Fibroblast of peridontal ligament (primary cell): ENCODE measurements around the gene PTPN21.
"Not testable (repeated sequence)": the region's sequence is repeated elsewhere in the genome, so short reads cannot be mapped to it uniquely, and the experiment has no call there.

Experiments used
- DNase-seq: peaks from one replicate; pipeline ENCODE4 v3.0.0-alpha.2; 2010; ENCODE audit errors: extremely low read depth

PTPN21 gene

DNA sequence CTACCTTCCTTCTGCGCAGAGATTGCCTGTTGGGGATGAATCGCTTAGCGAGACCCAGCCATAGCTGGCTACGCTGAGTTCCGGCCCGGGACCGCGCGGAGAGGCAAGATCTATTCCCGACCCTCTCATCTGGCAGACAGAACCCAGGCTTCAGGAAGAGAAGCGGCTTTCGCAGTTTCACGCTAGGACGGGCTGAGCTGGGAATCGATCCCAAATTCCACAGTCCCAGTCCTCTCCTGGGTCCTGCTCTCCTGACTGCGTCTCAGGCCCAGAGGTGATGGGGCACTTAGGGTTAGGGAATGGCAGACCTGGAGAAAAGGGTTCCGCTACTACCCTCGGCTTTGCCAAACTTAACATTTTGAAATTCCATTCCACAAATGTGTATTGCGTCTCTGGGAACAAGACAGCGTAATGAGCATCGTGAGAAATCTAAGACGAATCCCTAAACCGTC is 2.8 kb downstream of the PTPN21 start:
- DNase-seq, result peak; percentile 28

DNA sequence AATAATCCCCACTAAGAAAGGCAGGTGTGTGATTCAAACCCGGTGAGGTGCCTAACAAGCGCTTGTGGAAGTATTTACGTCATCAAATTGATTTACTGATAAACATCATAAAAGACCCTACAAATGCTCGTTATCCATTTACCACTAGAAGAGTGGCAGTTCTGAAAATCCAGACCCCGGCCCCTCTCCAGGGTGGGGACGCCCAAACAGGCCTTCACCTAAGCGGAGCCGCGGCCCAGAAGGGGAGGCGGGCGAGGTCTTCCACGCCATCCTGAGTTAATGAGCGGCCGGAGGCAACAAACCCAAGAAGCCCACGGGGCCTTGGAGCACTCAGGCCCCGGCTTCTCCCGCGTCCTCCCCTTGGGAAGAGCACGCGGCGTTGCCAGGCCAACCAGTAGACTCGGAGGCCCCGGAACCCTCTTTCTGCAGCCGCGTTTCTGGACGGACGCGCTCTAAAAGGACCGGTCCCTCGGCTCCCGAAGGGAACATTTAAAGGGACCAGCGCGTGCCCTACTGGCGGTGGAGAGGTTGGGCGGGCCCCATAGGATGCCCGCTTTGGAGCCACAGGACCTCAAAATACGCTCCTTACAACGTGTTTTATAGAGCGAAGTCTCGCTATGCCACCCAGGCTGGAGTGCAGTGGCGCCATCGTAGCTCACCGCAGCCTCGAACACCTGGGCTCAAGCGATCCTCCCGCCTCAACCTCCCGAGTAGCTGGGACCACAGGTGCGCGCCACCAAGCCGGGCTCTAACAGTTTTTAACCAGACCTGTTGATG is 3.5 kb downstream of the PTPN21 start:
- DNase-seq, result peak; percentile 88

DNA sequence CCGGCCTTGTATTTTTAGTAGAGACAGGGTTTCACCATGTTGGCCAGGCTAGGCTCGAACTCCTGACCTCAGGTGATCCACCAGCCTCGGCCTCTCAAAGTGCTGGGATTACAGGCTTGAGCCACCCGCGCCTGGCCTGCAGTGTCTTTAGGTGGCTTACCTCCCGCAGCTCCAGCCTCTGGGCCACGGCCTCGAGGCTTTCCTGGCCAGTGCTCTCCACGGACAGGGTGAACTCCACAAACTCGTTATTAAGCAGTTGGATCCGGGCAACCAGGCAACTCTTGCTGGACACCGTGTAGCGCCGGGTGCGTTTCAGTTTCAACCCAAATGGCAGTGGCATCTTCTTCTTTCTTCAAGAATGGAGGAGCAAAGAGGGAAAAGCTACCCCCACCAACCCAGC is 4.7 kb downstream of the PTPN21 start:
- no peak for DNase-seq

DNA sequence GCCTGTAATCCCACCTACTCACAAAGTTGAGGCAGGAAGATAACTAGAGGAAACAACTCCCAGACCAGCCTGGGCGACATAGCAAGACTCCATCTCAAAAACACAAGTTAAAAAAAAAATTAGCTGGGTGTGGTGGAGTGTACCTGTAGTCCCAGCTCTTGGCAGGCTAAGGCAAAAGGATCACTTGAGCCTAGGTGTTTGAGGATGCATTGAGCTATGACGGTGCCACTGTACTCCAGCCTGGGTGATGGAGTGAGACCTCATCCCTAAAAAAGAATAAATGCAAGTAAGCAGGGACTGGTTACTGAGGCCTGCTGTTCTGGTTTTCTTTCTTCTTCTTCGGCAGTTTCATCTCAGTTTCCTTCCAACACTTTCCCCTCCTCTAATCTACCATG is 7.4 kb downstream of the PTPN21 start:
- no peak for DNase-seq

DNA sequence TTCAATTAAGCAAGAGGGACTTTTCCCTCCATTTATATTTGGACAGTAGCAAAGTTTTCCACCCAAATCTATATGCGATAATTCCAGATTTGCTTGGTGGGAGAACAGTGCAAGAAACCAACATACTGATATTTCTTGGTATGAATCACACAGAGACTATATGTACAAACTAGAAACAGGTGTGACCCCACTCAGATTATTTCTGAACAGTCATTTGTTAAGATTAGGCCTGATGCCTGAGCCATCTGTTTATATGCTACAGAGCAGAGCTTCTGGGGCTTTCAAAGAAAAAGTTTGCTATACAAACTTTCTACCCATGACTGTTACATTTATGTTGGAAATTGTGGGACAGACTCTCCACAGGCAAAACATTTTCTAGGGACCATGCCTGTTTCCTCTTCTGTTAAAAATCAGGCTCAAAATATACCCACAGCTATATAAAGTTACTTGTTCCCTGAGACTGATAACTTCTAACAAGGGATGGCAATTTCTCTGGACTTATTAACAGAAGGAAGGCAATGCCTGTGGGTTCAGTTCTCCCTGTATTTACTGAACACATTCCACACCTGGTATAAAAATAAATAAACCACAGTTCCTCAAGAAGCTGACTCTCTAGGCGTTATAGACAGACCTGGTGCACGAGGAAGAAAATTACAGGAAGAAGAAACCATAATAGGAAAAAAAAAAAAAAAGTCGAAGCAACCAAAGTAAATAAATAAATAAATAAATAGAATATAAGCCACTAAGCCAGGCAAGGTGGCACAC is 8.0 kb downstream of the PTPN21 start:
- DNase-seq, result peak; percentile 45

DNA sequence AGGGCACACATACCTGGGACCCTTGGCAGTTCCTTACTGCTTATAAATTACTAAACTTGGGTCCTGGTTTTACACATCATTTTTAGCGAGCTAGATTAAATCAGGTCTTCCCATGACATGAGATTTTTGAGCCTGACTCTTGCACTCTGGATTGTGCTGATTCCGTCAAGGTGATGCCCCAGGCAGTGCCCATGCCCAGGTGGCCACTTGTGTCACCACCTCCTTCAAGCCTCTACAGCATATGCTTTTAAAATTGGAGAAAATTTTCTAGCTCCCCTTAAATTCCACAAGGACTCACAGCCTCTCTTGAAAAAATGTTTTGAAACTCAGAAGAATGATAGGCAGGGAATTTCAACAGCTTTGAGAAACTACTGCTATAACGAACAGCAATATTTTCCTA is 9.6 kb downstream of the PTPN21 start:
- DNase-seq, result no peak

DNA sequence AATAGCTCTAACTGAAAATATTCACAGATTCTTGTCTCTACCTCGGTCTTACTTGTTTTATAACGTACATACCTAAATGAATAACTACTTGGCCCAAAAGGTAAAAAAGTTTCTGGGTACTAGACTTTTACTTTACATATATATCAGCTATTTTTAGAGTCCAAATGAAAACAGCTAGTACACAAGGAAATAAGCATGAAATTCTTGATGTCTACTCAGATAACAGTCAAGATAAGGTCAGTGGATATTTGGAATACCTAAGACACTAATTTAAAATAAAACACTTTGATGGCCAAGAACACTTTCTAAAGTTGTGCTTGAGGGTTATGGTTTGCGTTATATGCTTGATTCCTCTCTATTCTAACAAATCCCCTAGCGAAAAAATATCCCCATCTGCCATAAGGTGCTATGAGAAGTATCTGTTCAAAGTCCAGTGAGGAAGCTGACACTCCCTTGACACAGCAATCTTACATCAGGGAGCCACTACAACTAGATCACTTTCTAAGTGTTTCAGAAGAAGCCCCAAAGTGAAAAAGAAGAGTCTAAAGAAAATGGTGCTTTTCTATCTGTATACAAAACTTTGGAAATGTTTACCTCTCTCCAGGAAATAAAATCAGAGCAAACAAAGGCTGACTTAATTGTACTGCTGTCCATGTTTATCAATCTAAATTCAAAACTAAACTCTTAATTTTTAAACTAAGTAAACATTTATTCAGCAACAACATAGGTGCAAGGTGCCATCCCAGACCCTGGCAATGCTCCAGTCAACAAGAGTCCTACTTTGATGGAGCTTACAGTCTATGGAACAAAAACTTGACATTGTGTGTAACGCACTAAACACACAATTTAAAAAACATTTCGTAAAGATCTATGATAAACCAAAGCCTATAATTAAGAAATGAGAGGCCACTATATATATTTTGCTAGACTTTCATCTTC is 11.7 kb downstream of the PTPN21 start:
- no peak for DNase-seq

DNA sequence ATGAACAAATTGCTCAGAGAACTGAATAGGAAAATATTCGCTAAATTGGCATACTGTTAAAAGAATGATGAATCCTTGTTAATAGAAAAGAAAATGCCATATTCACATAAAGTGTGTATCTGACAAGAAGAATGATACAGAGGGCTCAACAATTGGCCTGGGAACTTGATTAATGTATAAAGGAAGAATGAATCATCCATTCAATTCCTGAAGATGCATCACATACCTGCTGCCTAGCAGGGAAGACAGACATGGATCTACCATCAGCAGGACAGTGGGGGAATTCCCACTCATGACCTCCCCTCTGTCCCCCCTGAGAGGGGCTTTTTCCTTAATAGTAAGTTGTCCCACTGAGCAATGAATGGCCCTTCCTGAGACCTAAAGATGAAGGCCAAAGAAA is 13.5 kb downstream of the PTPN21 start:
- DNase-seq, result no peak

DNA sequence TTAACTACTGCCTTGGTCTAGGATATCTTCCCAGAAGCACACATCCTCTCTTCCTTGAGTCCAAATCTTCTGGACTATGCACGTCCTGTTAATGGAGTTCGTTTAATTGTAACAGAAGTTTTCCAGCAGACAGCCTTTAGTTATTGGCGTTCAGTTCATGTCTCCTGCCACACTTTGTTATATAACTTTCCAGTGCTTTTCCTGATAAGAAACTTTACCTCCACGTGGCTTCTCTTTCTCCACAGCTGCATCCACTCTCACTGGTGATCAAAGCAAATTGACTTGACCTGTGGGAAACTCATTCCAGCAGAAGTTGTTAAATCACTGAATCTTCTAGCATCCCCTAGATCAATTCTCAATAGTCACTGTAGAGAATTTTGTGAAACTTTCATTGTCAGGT is 19.0 kb downstream of the PTPN21 start:
- DNase-seq, result no peak

DNA sequence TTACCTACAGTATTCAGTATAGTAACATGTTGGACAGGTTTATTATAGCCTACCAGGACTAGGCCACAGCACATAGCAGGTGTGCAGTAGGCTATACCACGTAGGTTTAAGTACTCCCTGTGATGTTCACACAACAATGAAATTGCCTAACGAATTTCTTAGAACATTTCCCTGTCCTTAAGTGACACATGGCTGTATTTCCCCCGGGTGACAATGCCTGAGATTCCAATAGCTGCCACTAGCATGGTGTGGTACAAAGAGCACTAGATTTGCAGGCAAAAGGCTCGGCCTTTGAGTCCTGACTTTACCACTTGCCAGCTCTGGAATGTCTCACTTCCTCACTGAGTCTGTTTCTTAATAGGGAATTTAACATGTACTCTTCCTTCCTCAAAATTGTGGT is 19.7 kb downstream of the PTPN21 start:
- no peak for DNase-seq

DNA sequence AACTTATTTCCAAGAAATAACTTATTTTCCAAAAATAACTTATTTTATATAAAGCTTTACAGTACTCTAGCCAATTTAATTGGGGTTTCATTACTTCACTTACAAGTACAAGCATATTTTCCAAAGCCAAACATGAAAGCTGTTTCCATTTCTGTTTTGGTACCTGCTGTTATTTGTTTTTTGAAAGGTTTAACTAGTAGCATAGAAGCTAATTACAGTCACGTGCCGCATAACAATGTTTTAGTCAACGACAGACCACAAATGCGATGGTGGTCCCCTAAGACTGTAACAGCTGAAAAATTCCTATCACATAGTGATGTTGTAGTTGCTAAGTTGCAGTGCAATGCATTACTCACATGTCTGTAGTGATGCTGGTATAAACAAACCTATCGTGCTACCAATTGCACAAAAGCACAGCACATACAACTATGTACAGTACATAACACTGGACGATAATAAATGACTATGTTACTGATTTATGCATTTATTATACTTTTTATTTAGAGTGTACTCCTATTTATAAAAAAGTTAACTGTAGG is 21.7 kb downstream of the PTPN21 start:
- DNase-seq, result no peak

DNA sequence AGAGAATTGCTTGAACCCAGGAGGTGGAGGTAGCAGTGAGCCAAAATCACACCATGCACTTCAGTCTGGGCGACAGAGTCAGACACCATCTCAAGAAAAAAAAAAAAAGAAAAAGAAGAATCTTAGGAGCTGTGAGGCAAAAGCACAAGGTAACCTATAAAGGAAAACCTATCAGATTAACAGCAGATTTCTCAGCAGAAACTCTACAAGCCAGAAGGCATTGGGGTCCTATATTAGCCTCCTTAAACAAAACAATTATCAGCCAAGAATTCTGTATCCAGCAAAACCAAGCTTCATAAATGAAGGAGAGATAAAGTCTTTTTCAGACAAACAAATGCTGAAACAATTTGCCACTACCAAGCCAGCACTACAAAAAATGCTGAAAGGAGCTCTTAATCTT is 24.9 kb downstream of the PTPN21 start:
- not testable (repeated sequence) for DNase-seq

DNA sequence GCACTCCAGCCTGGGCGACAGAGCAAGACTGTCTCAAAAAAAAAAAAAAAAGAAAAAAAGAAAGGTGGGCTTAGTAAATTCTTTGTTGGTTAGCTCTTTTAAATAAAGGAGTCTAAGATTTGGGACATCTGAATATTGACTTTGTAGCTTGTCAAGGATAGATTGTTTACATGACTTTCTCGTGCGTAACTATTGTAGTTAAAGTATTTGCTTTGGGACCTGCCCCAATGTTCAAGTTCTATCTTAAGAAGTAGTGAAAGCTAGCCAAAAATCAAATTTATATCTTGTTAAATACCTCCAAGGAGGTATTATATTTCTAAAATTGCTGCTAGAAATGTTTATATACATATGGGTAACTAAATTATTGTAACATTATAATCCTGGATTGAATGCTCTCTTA is 32.4 kb downstream of the PTPN21 start:
- DNase-seq, result peak; percentile 13

DNA sequence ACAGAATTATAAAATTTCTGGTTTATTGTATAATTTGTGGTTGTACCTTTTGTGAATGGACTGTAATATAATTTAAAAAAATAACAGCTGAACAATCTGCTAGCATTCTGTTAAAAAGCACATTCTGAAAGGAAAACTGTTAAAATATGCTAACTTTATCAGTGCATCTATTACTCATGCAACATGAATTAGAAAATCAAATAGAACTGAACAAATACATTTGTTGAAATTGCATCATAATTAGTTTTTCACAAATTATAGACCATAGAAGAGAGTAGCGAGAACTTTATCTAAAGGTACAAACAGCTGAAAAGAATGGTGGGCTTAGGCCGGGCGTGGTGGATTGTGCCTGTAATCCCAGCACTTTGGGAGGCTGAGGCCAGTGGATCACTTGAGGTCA is 33.0 kb downstream of the PTPN21 start:
- no peak for DNase-seq

DNA sequence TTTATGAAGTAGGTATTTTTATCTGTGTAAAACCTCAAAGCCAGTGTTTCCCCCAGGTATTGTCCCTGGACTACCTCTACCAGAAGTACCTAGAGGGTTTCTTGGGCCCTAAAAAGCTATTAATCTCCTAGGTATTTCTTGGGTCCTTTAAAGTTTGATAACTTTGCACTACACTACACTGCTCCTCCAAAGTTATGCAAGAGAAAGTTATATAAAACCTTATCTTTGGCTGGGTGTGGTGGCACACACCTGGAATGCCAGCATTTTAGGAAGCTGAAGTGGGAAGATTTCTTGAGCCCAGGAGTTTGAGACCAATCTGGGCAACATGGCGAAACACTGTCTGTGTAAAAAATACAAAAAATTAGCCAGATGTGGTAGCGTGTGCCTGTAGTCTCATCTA is 34.9 kb downstream of the PTPN21 start:
- DNase-seq, result no peak

DNA sequence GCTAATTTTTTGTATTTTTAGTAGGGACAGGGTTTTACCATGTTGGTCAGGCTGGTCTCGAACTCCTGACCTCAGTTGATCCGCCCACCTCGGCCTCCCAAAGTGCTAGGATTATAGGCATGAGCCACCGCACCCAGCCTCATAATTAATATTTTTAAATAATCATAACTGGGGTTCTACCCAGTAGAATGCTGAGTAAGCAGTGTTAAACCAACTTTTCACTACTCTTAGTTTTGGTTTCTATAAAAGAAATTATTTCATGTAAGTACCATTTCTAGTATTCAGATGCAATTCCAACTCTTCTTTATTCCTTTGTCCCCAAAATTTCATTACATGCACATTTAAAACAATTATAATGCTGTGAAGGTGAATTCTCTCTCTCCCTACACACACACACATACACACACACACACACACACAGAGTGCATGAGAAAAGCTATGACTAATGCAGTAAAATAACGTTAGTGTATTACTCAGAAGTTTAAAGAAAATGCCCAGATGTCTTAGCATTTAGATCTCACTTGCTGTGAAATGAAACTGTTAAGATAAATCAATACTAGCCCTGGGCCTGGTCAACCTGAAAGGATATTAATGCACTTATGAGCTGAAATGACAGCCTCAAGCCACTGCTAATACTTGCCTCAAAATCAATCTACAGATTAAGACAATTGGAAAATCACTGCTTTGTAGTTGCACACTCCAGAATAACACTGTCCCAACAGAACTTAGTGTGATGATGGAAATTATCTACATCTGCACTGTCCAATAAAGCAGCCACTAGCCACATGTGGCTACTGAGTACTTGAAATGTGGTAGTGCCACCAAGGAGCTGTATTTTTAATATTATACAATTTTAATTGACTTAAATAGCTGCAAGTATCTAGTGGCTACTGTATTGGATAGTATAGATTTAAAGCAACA is 36.0 kb downstream of the PTPN21 start:
- DNase-seq, result peak; percentile 77

DNA sequence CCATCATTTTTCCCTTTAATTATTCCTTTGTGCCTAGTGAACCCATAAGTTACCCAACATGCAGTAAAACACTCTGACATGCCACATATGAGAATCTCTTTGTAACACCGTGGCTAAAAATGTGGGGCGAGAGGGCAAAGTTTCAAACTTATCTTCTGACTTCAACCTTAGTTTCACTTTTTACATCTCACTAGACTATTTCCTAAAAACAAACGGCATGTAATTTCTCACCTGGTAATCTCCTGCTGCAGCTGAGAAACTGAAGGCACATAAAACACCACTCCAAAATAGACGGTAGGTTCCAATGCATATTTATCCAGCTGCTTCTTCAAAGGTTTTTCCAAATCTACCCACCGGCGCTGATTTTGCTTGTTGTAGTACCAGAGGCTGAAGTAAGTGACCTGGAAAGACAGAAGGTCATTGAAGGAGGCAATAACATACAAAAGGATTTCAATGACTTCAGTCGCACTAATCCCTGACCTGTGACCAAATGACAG is 37.9 kb downstream of the PTPN21 start:
- DNase-seq, result no peak

DNA sequence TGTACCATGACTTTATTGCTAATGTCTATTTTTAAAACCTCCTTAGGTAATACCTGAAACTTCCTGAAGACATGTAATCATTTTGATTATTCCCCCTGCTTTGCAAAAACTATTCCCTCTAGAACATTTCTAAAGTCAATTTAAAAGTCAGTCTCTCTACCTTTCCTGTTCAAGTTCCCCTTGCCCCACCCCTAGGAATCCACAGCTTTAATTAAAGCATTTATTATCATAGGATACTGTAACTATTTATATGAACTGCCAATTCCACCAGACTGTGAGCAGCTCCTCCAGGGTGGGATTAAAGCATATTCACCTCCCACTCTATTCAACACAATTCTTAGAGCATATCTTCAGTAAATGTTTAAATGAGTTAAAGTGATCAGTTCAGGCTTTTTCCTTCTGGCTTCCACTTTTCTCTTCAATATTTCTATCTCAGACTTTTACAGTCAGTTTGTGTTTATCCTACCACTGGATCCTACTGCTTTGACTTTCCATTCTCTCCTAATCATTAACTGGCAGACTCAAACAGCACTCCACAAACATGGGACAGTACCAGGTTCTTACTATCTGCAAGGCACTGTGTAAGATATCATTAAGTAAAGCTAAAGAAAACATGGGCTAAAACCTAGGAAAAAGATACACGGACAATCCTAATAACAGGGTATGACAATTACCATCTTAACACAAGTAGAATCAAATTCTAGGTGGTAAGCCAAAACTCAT is 39.1 kb downstream of the PTPN21 start:
- DNase-seq, result no peak

DNA sequence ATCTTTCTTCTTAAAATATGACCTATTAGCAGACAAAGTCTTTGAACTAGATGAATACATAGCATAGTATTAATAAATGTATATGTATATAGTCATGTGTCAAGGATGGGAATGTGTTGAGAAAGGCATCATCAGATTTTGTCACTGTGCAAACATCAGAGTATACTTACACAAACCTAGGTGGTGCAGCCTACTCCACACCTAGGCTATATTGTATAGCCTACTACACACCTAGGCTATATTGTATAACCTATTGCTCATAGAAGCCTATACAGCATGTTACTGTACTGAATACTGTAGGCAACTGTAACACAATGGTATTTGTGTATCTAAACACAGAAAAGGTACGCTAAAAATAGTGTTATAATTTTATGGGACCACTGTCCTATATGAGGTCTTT is 47.6 kb downstream of the PTPN21 start:
- no peak for DNase-seq

DNA sequence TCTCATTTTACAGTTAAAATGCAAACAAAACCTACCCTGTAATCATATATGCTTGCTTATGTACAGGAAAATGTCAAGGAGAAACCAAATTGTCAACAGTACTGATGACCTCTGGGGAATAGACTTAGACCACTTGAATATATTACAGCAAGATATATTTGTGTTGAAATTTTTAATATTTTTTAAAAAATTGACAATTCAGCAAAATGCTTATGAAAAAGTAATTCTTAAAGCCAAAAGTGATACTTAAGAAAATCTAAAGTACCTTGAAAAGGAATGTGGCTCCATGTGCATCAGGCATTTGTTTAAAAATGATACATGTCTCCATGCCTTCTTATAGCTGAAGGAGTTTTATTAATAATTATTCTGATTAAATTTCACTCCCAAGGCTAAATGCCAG is 49.2 kb downstream of the PTPN21 start:
- no peak for DNase-seq
